Astrocyte (in vitro differentiated cells and primary cell): ENCODE measurements around the gene SLC45A1. TPM values are rescaled to one million over a fixed set of nuclear protein-coding genes. Genes with fewer than 3 reads are reported as not detected.

Experiments used
- DNase-seq: peaks from one replicate; pipeline ENCODE4 v3.0.0-alpha.2; 2010; ENCODE audit warnings: low read depth
- FAIRE-seq: peaks from 2 replicates; lab custom pipeline; 2011; peaks lifted over from hg19 to GRCh38; lab: Jason Lieb, UNC
- H2AFZ ChIP-seq: 2 replicates; pipeline ENCODE4 v1.6.0; 2012; ENCODE audit warnings: low read depth, low read length, inconsistent platforms
- H3K27ac ChIP-seq: 2 replicates; pipeline ENCODE4 v1.5.1; 2011; ENCODE audit warnings: low read depth, low read length, inconsistent platforms
- H3K27me3 ChIP-seq: 2 replicates; pipeline ENCODE4 v1.6.0; 2011; ENCODE audit warnings: low read length, inconsistent platforms; ENCODE audit not compliant: insufficient read depth
- H3K36me3 ChIP-seq: 2 replicates; pipeline ENCODE4 v1.5.1; 2011; ENCODE audit warnings: low read length, inconsistent platforms; ENCODE audit not compliant: insufficient read depth
- H3K4me1 ChIP-seq: 2 replicates; pipeline ENCODE4 v1.5.1; 2011; ENCODE audit warnings: low read length, inconsistent platforms; ENCODE audit not compliant: insufficient read depth
- H3K4me2 ChIP-seq: 2 replicates; pipeline ENCODE4 v1.6.0; 2012; ENCODE audit warnings: low read length, inconsistent platforms
- H3K4me3 ChIP-seq: 2 replicates; pipeline ENCODE4 v1.5.1; 2011; ENCODE audit warnings: low read depth, mild to moderate bottlenecking, low read length, inconsistent platforms; ENCODE audit not compliant: insufficient read depth
- H3K79me2 ChIP-seq: 2 replicates; pipeline ENCODE4 v1.6.0; 2012; ENCODE audit warnings: mild to moderate bottlenecking, low read length, inconsistent platforms; ENCODE audit not compliant: insufficient read depth
- H3K9ac ChIP-seq: 2 replicates; pipeline ENCODE4 v1.6.0; 2012; ENCODE audit warnings: mild to moderate bottlenecking, low read length, inconsistent platforms
- H3K9me3 ChIP-seq: 2 replicates; pipeline ENCODE4 v1.5.1; 2012; ENCODE audit warnings: low read depth, mild to moderate bottlenecking, low read length, inconsistent platforms; ENCODE audit not compliant: insufficient read depth
- H4K20me1 ChIP-seq: 2 replicates; pipeline ENCODE4 v1.6.0; 2012; ENCODE audit warnings: low read length, inconsistent platforms; ENCODE audit not compliant: insufficient read depth
- H3K27ac Mint-ChIP-seq: one replicate; pipeline ENCODE4 v1.8.0; 2021; ENCODE audit warnings: mild to moderate bottlenecking, mixed read lengths; ENCODE audit not compliant: unreplicated experiment
- H3K27me3 Mint-ChIP-seq: one replicate; pipeline ENCODE4 v1.8.0; 2021; ENCODE audit warnings: low read depth, mixed read lengths; ENCODE audit not compliant: unreplicated experiment
- H3K36me3 Mint-ChIP-seq: one replicate; pipeline ENCODE4 v1.8.0; 2021; ENCODE audit warnings: low read depth, mixed read lengths; ENCODE audit not compliant: unreplicated experiment
- H3K4me1 Mint-ChIP-seq: one replicate; pipeline ENCODE4 v1.8.0; 2021; ENCODE audit warnings: low read depth, mixed read lengths; ENCODE audit not compliant: unreplicated experiment
- H3K4me3 Mint-ChIP-seq: one replicate; pipeline ENCODE4 v1.8.0; 2021; ENCODE audit warnings: mild to moderate bottlenecking, moderate library complexity, mixed read lengths; ENCODE audit not compliant: unreplicated experiment
- H3K9me3 Mint-ChIP-seq: one replicate; pipeline ENCODE4 v1.8.0; 2021; ENCODE audit warnings: mild to moderate bottlenecking, mixed read lengths; ENCODE audit not compliant: unreplicated experiment
- CTCF ChIP-seq: IDR thresholded peaks from 2 replicates; pipeline ENCODE4 v1.5.1; 2011; ENCODE audit warnings: low read depth, mild to moderate bottlenecking, inconsistent platforms, low read length, moderate library complexity; ENCODE audit not compliant: insufficient read depth
- EZH2 ChIP-seq: IDR thresholded peaks from 2 replicates; pipeline ENCODE4 v1.6.1; 2012; ENCODE audit warnings: mild to moderate bottlenecking, low read length, inconsistent platforms; ENCODE audit not compliant: insufficient read depth
- total RNA-seq: library from RNA; stranded (reverse); gene quantifications from 2 replicates; pipeline ENCODE4 v1.2.1, GENCODE V29; 2021

SLC45A1 gene
- total RNA-seq, 1 donor from 2014 or later = 0.95 TPM

GRCh38 chr1:8313231-8313630 lies 4.7 kb upstream of the SLC45A1 start:
- Histone ChIP-seq H3K9me3 (no peaks in the 10 kb centered on the region), H4K20me1 (no peaks in the 10 kb centered on the region), H2AFZ (no peak overlapping the region), H3K9ac (no peak overlapping the region), H3K4me1 (peaks cover 9% of the 10 kb centered on the region), H3K36me3 (no peaks in the 10 kb centered on the region), H3K4me3 (no peak overlapping the region), H3K27me3 (no peaks in the 10 kb centered on the region), H3K4me2 (no peak overlapping the region), H3K79me2 (no peaks in the 10 kb centered on the region), H3K27ac (no peak overlapping the region)
- peaks cover 11% of the 10 kb centered on the region for H3K4me1 Mint-ChIP-seq
- no peaks in the 10 kb centered on the region for H3K9me3 Mint-ChIP-seq
- DNase-seq (no peak), FAIRE-seq (no peak)
- no peak for TF ChIP-seq EZH2
- TF ChIP-seq CTCF = no peak
- H3K27ac Mint-ChIP-seq = no peak overlapping the region
- H3K36me3 Mint-ChIP-seq = no peaks in the 10 kb centered on the region
- peaks cover 13% of the 10 kb centered on the region for H3K27me3 Mint-ChIP-seq
- no peak overlapping the region for H3K4me3 Mint-ChIP-seq

- Histone ChIP-seq H3K4me3 (no peak overlapping the region), H3K79me2 (no peaks in the 10 kb centered on the region), H3K27ac (no peak overlapping the region), H3K36me3 (no peaks in the 10 kb centered on the region), H4K20me1 (no peaks in the 10 kb centered on the region), H2AFZ (no peak overlapping the region), H3K27me3 (peaks cover 6% of the 10 kb centered on the region), H3K4me2 (peak overlapping the region; percentile 15), H3K9ac (peak overlapping the region; percentile 13), H3K9me3 (no peaks in the 10 kb centered on the region), H3K4me1 (peaks cover 14% of the 10 kb centered on the region)
- TF ChIP-seq CTCF = peak; percentile 95
- no peak for TF ChIP-seq EZH2
- Mint-ChIP-seq H3K4me3 (no peak overlapping the region), H3K27ac (peak overlapping the region; percentile 41), H3K9me3 (peaks cover 1% of the 10 kb centered on the region), H3K4me1 (peaks cover 11% of the 10 kb centered on the region), H3K27me3 (peaks cover 23% of the 10 kb centered on the region), H3K36me3 (no peaks in the 10 kb centered on the region)
- DNase-seq = peak; percentile 55
- FAIRE-seq = peak; percentile 96
Observed at GRCh38 chr1:8314346-8315280, 3.3 kb upstream of the SLC45A1 start.
